HG02759 (cell line): ENCODE measurements around the gene NGB.
"Not testable (repeated sequence)": the region's sequence is repeated elsewhere in the genome, so short reads cannot be mapped to it uniquely, and the experiment has no call there.

ENCODE experiments used
- ATAC-seq: cut with Tn5 transposase; IDR thresholded peaks from one replicate; pipeline ENCODE4 v1.9.1; 2021; ENCODE audit warnings: mild to moderate bottlenecking, moderate library complexity; ENCODE audit not compliant: unreplicated experiment

NGB gene

GRCh38 chr14:77271113-77271710 is at the start of gene NGB:
Gene NGB (minus strand): TSS chr14:77271206. CDS start chr14:77270937, 269 bp downstream.
- ATAC-seq, result no peak

- ATAC-seq, result peak; percentile 69
Observed at GRCh38 chr14:77320238-77320935, 49.4 kb upstream of the NGB start, which contains the start of gene POMT2. Gene POMT2 (minus strand): TSS chr14:77320883. CDS start chr14:77320681, 202 bp downstream.

DNA sequence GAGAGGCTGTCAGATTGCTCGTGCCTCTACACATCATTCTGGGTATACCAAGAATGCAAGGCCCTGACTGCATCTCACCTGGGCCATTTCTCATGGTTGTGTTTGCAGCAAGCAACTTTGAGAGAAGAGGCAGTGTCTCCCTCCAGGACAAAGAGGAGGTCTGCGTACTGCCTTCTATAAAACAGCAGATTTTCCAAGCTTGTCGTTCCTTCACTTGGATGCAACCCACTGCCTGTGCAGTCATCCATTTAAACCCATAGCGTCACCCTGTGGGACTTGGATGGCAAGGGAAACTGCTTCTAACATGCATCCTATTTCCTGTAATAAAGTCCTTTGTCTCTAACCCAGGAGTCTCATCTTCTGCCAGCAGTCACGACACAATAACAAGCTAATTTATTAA is 48.4 kb upstream of the NGB start:
- ATAC-seq, result no peak

- not testable (repeated sequence) for ATAC-seq
Observed at GRCh38 chr14:77318756-77319155, 47.8 kb upstream of the NGB start.

DNA sequence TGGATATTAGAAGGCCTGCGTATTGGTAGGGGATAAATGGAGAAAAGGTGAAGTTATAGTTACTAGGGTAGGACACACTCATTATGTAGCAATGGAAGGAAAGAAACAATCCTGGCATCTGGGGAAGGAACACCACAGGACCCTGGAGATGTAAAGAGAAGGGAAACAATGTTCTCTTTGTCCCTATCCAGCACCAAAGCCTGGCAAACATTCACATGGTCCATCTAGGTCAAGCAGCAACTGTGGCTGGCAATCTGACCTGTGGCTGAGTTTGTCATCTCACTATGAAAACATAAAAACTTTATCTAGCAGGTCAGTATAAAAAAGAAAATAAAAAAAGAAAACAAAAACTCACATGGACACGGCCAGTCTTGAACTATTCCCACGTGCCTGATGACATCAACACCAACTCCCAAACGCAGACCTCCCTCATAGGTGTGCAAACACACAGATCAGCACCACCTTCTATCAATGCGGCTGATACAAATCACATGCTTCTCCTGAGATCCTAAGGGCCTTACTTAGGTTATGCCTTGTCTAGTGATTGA is 47.1 kb upstream of the NGB start:
- no peak for ATAC-seq

- ATAC-seq, result no peak
Observed at GRCh38 chr14:77316872-77317301, 45.9 kb upstream of the NGB start.

- ATAC-seq, result no peak
Observed at GRCh38 chr14:77316195-77316505, 45.1 kb upstream of the NGB start.

GRCh38 chr14:77314539-77315457 is 43.8 kb upstream of the NGB start:
- no peak for ATAC-seq

DNA sequence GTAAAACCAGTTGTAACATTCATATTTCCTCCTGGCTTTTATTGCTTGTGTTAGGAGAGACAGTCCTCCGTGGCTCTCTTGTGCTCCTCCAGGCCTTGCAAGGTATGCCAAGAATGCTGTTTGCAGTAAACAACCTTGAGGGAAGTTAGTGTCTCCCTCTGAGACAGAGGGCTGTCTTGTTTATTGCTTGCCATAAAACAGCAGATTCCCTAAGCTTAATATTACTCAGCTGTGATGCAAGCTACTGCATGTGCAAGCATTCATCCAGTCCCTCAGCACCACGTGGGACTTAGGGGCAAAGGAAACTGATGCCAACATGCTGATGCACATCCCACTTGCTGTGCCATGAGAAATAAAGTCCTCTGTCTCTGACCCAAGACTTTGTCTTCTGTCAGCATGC is 43.0 kb upstream of the NGB start:
- ATAC-seq, result no peak

GRCh38 chr14:77313371-77313770 is 42.4 kb upstream of the NGB start:
- ATAC-seq, result no peak

DNA sequence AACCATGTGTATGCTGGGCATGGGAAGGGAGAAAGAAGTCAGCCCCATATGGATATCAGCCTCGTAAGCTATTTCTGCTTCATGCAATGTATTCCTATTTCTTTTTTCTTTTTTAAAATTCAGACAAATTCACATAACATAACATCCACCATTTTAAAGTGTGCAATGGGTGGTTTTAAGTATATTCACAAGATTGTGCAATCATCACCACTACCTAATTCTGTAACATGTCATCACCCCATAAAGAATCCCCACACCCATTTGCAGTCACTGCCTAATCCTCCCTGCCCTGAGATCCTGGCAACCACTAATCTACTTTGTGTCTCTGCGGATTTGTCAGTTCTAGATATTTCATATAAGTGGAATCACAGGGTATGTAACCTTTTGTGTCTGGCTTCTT is 40.2 kb upstream of the NGB start:
- ATAC-seq, result no peak

- ATAC-seq, result no peak
Observed at GRCh38 chr14:77310026-77310425, 39.0 kb upstream of the NGB start.

DNA sequence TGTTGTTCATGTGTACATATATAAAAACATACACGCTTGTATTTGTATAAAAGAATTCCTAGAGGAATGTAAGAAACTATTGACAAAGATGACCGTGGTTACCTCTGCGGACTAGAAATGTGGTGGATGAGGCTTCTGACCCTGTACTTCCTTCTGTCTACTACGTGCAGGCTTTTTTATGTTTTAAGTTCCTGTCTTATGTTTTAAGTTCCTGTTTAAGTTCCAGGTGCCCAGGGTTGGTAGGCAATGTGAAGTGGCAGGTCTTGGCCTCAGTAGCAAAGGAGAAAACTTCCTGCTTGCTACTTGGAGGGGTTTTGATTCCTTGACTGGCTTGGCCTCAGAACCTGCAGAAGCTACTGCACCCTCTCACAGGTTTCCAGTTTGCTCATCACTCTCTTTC is 38.1 kb upstream of the NGB start:
- ATAC-seq, result no peak

DNA sequence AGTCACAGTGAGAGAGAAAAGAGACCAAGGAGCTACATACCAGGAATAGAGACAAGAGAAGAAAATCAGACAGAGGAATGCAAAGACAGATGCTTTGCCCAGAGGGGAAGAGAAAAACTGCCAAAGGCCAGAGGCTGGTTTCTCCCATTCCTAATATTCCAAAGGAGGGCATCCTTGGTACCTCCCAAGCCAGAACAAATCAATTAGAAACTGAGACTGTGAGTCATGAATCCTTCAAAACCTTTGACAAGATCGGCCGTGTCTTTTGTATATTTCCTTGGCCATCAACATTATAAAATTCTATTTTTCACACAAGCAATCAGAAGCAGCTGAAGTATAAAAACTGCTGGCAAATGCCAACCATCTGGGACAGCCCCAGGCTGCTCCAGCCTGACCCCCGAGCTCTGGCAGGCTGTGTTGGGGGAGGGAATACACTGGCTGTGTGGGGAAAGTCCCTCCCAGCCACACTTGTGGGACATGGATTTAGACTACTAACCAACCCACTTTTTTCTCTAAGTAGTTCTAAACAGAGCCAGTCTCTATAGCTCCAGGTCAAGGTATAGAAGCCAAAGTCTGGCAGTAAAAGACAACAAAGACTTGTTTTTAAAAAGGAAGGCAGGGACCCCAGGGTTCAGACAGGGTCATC is 36.0 kb upstream of the NGB start:
- no peak for ATAC-seq

GRCh38 chr14:77306416-77306815 is 35.4 kb upstream of the NGB start:
- no peak for ATAC-seq

DNA sequence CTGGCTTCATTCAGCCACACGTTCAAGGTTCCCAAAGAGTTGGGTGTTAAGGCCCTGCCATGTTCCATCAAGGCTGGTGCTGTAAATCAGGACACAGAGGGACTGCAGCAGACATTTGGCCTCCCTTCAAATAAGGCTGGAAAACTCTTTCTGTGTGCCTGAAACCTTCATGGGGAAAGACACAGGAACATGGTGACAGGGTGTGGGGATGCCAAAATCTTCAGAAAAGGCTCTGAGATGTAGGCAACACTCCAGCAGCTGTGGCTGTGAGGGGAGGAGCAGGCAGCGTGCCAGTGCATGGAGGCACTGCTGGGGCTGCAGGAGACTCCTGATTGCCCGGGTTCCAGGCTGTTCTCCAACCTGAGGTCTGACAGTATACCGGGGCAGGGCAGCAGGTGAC is 34.7 kb upstream of the NGB start:
- no peak for ATAC-seq

- no peak for ATAC-seq
Observed at GRCh38 chr14:77303417-77304156, 32.6 kb upstream of the NGB start.

- no peak for ATAC-seq
Observed at GRCh38 chr14:77302926-77303325, 31.9 kb upstream of the NGB start.

DNA sequence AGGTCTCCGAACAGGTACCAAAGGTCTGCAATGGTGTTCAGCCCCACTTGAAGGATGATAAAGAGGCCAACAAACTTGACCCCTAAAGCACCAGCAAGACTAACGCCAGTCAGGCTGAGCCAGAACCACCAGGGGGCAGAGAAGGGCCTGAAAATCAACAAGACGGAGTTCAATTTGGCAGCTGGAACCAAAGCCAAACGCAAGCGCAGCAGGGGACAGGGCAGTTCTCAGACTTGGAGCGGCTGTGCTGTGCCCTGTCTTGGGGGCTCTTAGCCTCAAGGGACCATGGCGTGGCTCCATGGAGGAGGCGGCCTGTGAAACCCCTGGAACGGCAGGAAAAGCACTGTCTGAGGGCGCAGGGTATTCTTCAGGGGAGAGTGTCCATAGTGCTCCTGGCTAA is 30.1 kb upstream of the NGB start:
- no peak for ATAC-seq

- no peak for ATAC-seq
Observed at GRCh38 chr14:77299771-77300170, 28.8 kb upstream of the NGB start.
